ENCODE measurements around the gene SAMD7.

- TF ChIP-seq REST (IDR thresholded peaks at IDR 0.05; ENCODE audit: low read depth) (no peak), EP300 (IDR thresholded peaks at IDR 0.05; ENCODE audit: borderline replicate concordance) (no peak), TEAD4 (IDR thresholded peaks at IDR 0.05) (no peak)
Observed at GRCh38 chr3:169971522-169971921, 60.1 kb downstream of the SAMD7 start.
